HUES48 (cell line): ENCODE data around the gene TRIO.

Experiments
- H3K27ac ChIP-seq: one replicate; pipeline ENCODE4 v1.7.0; 2013; ENCODE audit warnings: low read depth, low read length, inconsistent platforms
- H3K27me3 ChIP-seq: 2 replicates; pipeline ENCODE4 v1.6.1; 2013; ENCODE audit warnings: mild to moderate bottlenecking, low read length; ENCODE audit not compliant: control insufficient read depth, insufficient read depth
- H3K36me3 ChIP-seq: 2 replicates; pipeline ENCODE4 v1.6.1; 2013; ENCODE audit warnings: low read length; ENCODE audit not compliant: control insufficient read depth, insufficient read depth
- H3K4me1 ChIP-seq: 2 replicates; pipeline ENCODE4 v1.6.1; 2013; ENCODE audit warnings: mild to moderate bottlenecking, low read length; ENCODE audit not compliant: control insufficient read depth, insufficient read depth
- H3K4me3 ChIP-seq: 2 replicates; pipeline ENCODE4 v1.5.1; 2013; ENCODE audit warnings: mild to moderate bottlenecking, low read depth, low read length
- H3K9ac ChIP-seq: 2 replicates; pipeline ENCODE4 v1.6.1; 2013; ENCODE audit warnings: mild to moderate bottlenecking, low read depth, low read length, moderate library complexity
- H3K9me3 ChIP-seq: 2 replicates; pipeline ENCODE4 v1.6.1; 2013; ENCODE audit warnings: low read length; ENCODE audit not compliant: control insufficient read depth, insufficient read depth

The TRIO gene

DNA sequence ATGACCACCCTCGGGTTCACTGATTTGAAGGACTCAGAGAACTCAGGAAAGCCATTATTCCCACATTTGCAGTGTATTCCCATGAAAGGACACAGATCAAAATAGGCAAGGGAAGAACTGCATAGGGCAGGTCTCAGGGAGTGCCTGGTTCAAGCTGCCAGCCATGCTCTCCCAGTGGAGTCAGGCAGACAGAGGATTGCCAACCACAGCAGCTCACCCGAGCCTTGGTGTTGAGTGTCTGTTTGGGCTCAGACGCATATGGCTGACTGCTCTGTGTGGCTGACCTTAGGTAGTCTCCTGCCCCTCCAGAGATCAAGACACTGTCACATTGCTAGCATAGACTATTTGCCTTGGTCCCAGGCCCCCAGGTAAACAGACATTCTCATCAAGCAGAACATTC lies 322.6 kb downstream of the TRIO start:
- Histone ChIP-seq H3K4me3 (no peak overlapping the region), H3K9ac (no peak overlapping the region), H3K9me3 (no peaks in the 10 kb centered on the region), H3K27ac (no peak overlapping the region), H3K4me1 (no peaks in the 10 kb centered on the region), H3K36me3 (peaks cover 76% of the 10 kb centered on the region), H3K27me3 (no peaks in the 10 kb centered on the region)

DNA sequence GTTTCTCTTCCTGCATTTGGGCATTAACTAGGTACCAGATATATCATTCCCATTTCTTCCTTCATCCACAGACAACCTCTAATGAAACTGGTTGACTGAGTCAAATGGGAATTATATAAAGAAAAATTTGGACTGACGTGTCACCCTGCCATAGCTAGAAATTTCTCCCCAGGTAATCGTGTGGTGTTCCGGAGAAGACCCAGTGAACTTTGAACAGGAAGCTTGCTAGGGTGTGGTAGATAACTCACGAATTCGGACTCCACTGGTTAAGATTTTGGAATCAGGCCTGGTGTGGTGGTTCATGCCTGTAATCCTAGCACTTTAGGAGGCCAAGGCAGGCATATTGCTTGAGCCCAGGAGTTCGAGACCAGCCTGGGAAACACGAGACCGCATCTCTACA lies 324.1 kb downstream of the TRIO start:
- Histone ChIP-seq H3K27me3 (no peaks in the 10 kb centered on the region), H3K4me1 (no peaks in the 10 kb centered on the region), H3K27ac (no peak overlapping the region), H3K9ac (no peak overlapping the region), H3K36me3 (peaks cover 74% of the 10 kb centered on the region), H3K4me3 (no peak overlapping the region), H3K9me3 (no peaks in the 10 kb centered on the region)

DNA sequence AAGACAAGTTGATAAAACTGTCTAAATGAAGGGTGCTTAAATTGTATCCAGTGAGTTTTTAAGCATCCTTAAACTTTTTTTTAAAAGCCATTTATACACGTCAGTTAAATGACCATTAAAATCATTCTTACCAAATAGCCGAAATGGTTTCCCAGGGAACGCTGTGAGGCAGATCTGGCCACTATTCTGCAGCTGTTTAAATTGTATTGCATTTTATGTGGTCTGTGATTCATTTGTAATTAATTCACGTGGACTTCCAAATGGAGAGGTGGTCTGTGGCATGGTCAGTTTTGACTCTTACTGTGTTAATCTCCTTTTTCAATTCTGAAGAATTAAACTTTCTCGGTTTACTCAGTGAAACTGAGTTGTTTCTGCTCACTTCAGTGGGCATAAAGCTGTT lies 324.7 kb downstream of the TRIO start:
- Histone ChIP-seq H3K4me3 (no peak overlapping the region), H3K27me3 (no peaks in the 10 kb centered on the region), H3K27ac (no peak overlapping the region), H3K36me3 (peaks cover 74% of the 10 kb centered on the region), H3K4me1 (no peaks in the 10 kb centered on the region), H3K9ac (no peak overlapping the region), H3K9me3 (no peaks in the 10 kb centered on the region)

DNA sequence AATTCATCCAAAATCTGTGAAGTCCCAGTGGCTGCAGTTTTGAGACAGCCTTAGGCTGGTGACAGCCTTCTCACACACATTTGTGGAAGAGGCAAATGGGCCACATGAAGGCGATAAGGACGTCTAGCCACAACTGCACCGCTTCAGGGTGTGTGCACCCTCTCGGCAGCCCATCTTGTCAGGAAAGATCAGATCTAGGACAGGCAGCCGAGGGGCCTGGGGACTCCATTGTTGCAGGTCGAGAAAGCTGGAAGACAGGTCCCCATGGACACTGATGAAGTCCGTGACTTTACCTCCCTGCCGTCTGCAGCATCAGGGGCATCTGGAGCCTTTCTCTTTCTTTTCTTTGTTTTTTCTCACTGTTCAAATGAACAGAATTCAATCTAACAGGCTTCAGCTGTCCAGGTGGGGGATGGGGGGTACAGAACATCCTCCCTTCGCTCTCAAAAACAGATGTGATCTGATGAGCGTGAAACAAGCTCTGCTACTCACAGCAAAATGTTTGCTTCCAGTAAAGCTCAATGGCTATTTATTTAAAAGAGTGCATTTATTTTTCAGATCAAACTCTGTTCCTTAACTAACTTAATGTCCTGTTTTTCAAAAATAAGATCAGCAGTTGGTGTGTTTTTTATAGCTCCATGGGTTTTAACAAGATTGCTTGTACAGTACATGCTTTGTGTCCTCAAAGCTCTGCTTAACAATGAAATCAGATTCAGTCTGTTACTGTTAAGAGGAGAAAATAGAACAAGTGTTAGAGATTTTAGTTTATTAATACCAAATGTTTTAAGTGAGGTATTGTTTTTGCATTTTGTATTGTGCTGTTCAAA lies 326.6 kb downstream of the TRIO start:
- Histone ChIP-seq H3K4me1 (no peaks in the 10 kb centered on the region), H3K27ac (no peak overlapping the region), H3K9ac (no peak overlapping the region), H3K36me3 (peaks cover 75% of the 10 kb centered on the region), H3K9me3 (no peaks in the 10 kb centered on the region), H3K4me3 (no peak overlapping the region), H3K27me3 (no peaks in the 10 kb centered on the region)

DNA sequence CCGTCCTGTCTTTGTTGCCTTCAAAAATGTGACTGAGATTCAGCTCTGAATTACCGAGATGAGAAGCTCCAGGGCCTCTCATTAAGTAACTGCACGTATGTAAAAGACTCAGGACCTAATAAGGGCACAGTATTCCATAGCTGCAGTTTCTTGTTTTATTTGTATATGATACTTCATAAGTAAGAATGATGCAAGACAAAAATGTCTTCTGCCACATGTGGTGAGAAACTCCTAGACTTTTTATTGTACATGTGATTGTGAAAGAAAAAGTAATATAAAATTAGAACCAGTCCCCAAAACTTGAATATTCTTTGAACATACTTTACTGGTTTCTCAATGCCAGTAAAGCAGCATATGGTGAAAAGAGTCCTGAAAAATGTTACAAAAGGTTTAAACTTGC lies 328.4 kb downstream of the TRIO start:
- Histone ChIP-seq H3K4me1 (no peaks in the 10 kb centered on the region), H3K9ac (no peak overlapping the region), H3K27me3 (no peaks in the 10 kb centered on the region), H3K4me3 (no peak overlapping the region), H3K9me3 (no peaks in the 10 kb centered on the region), H3K36me3 (peaks cover 75% of the 10 kb centered on the region), H3K27ac (no peak overlapping the region)

DNA sequence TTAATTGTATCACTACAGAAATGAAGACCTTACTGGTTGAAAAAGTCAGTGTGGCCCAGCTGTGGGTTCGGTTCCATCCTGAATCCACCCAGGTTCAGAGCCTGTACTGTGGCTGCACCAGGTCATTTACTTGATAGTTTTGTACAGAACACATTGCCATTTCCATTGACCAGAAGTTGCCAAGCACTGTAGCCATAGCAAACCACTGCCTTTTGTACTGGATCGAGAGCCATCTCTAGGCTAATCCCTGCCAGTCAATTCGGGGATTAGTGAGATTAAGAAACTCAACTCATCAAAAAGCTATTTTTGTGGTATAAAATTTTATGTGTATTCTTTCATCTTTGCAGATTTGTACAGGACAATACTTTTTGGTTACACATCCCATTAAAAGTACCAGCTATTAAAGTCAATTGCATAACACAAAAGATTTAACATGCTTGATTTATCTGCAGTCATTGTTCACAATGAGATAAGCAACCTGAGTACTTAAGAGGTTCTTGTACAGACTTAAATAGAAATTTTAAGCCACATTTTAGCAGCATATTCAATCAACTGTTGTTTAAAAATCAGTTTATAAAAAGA lies 329.9 kb downstream of the TRIO start:
- Histone ChIP-seq H3K27me3 (no peaks in the 10 kb centered on the region), H3K9ac (no peak overlapping the region), H3K4me1 (no peaks in the 10 kb centered on the region), H3K4me3 (no peak overlapping the region), H3K9me3 (no peaks in the 10 kb centered on the region), H3K36me3 (peaks cover 77% of the 10 kb centered on the region), H3K27ac (no peak overlapping the region)

DNA sequence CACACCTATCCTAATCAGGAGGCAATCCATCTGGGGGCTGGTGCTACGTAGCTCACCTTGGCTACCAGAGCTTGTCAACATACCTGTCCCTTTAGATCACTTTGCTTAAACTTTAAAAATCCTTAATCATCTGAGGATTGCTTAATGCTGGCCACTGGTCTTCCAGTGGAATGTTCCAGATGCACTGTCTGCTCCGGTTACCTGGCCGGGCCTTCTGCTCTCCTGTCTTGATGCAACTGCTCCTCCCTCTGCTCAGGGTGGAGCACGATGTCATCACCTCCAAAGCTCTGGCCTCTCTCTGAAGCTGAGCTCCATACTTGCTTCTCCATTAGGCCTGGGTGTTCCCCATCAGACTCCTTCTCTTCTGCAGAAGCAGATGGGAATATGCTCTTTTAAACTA lies 331.9 kb downstream of the TRIO start:
- no peaks in the 10 kb centered on the region for H3K4me1 ChIP-seq
- H3K27ac ChIP-seq: no peak overlapping the region
- no peak overlapping the region for H3K4me3 ChIP-seq
- no peak overlapping the region for H3K9ac ChIP-seq
- no peaks in the 10 kb centered on the region for H3K9me3 ChIP-seq
- H3K36me3 ChIP-seq: peaks cover 93% of the 10 kb centered on the region
- no peaks in the 10 kb centered on the region for H3K27me3 ChIP-seq

DNA sequence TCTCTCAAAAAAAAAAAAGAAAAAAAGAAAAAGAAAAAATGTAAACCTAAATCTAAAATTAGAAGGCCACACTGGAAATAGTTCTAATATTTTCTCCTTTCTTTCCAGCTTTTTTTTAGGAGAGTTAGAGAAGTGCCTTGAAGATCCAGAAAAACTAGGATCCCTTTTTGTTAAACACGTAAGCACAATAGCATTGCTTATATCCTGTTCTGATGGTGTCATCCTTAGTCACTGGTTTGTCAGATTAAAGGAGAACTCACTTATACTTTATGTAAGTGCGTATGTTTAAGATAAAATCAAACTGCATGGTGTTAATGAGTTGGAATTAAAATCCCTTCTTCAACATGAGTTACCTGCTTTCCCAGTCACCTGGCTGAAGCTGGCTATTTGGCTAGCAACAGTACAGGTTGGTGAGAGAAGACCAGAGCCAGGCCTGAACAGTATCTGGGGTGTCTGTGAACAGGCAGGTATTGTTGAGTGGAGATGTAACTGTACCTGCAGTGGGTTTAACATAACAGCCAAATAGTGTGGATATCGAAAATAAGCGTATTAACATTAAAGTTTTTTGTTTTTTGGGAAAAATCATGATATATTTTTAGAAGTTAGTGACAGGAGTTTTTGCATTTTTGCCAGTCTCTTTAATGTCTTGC lies 333.8 kb downstream of the TRIO start:
- Histone ChIP-seq H3K27ac (no peak overlapping the region), H3K36me3 (peaks cover 98% of the 10 kb centered on the region), H3K4me3 (no peak overlapping the region), H3K4me1 (no peaks in the 10 kb centered on the region), H3K9me3 (no peaks in the 10 kb centered on the region), H3K27me3 (no peaks in the 10 kb centered on the region), H3K9ac (no peak overlapping the region)

DNA sequence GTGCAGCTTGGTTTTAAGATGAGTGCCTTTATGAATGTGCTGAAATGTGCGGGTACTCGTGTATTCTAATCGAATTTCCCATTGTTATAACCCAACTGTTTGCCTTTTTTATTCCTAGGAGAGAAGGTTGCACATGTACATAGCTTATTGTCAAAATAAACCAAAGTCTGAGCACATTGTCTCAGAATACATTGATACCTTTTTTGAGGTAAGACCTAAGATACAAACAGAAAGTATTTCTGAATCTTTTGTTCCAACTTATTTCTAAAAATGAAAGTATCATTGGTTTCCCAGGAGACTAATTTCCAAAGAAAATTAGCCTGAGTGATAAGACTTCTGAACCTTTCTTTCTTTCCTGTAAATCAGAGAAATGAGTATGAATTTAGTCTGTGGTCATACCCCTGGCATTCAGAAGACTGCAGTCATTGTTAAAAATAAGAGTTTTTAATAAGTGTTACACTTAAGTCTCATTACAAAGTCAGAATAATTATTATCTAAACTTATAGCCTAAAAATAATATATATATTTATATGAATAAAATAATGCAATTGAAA lies 336.1 kb downstream of the TRIO start:
- no peaks in the 10 kb centered on the region for H3K27me3 ChIP-seq
- H3K4me3 ChIP-seq: no peak overlapping the region
- no peak overlapping the region for H3K27ac ChIP-seq
- peaks cover 98% of the 10 kb centered on the region for H3K36me3 ChIP-seq
- no peaks in the 10 kb centered on the region for H3K4me1 ChIP-seq
- no peaks in the 10 kb centered on the region for H3K9me3 ChIP-seq
- H3K9ac ChIP-seq: no peak overlapping the region

DNA sequence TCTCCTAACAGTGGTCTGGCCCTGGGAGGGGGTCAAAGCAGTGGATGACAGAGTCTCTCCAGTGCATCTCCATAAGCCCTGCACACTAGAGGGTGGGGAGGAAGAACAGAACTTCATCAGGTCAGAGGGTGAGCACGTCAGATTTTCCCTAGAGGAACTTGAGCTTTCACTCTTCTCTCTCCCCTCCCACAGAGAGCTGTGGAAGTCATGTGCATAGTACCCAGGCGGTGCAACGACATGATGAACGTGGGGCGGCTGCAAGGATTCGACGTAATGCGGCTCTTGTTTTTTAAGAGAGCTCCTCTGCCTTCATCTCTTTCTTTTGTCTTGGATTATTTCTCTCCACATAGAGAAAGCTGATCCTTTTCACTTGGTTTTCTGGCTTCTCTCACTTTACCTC lies 338.2 kb downstream of the TRIO start:
- no peak overlapping the region for H3K9ac ChIP-seq
- no peaks in the 10 kb centered on the region for H3K27me3 ChIP-seq
- no peaks in the 10 kb centered on the region for H3K9me3 ChIP-seq
- H3K36me3 ChIP-seq: peaks cover 95% of the 10 kb centered on the region
- H3K4me1 ChIP-seq: no peaks in the 10 kb centered on the region
- no peak overlapping the region for H3K4me3 ChIP-seq
- no peak overlapping the region for H3K27ac ChIP-seq

DNA sequence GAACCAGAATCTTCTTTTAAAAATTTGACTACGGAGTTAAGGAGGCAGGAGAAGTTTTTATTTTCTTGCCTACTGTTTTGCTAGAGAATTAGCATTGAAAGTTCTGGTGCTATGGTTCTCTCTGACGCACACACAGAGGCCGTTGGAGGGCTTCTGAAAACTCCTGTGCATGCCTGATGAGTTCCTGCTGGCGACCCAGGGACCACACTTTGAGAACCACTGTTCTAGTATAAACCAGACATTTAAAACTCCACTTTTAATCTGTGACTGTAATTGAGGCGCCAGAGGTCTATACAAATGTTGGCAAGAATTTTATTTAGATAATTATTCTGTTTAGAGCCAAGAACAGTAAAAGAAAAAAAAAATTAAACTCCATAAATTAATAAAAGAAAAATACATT lies 338.9 kb downstream of the TRIO start:
- Histone ChIP-seq H3K27ac (no peak overlapping the region), H3K27me3 (no peaks in the 10 kb centered on the region), H3K4me3 (no peak overlapping the region), H3K36me3 (peaks cover 95% of the 10 kb centered on the region), H3K9me3 (no peaks in the 10 kb centered on the region), H3K9ac (no peak overlapping the region), H3K4me1 (no peaks in the 10 kb centered on the region)
